SKM-1 treated with dmso at 0.1 percent for 144 hours (cell line): ENCODE data around the gene DRAM1.
"Not testable (repeated sequence)": the region's sequence is repeated elsewhere in the genome, so short reads cannot be mapped to it uniquely, and the experiment has no call there.

ENCODE experiments used
- DNase-seq: peaks from one replicate; lab custom pipeline; 2025; ENCODE audit not compliant: unreplicated experiment; lab: John Stamatoyannopoulos, UW

DRAM1 gene

DNA sequence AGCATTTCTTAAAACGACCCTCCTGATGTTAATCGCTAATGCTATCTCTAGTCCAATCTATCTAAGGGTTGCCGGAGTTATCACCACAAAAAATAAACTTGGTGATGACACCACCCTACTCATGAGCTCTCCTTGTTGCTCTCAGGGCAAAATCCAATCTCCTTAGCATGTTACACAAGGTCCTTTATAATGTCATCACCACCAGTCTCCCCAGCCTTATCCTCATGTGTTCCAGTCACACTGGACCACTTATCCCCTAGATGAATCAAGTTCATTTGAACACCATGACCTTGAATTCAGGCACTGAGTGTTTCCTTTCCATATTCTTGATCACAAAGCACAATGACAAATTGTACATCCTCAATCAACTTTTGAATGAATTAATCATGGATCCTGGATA lies 19.0 kb upstream of the DRAM1 start:
- no peak for DNase-seq

DNA sequence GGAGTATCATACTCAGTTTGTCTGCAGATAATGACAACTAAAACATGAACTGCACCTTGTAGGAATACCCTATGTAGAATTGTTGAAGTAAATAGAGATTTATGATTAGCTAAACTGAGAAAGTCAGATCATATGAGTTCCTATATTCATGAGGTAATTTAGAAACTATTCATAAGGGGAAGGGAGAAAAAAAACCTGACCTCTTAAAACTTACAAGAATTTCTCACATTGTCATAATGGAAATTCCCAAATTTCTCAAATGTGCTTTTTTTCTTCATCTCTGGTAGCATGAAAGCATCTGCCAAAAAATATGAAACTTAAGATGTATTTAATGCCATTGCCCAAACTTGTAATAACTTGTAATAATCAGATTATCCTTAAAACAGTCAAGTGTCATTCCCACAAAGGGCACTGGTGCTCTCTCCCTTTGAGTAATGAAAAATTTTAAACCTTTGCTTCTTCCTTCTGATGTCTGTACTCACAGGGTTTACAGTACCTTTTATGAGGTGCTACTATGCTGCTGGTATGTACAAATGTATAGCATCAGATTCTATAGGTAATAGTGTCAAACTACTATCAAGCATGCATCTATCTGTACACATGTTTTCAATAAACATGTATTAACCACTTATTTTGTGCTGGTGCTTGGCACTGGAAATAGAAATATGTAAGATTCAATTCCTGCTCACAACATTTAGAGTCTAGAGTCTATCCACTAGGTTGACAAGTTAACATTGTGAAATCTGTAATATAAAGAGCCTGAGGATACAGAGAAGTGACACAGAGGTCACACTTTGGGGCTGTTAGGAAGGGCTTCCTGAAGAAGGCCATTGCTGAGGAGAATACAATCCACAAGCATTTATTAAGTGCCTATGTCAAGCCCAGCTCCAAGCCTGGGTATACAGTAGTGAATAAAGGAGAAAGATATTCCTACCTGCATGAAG lies 17.4 kb upstream of the DRAM1 start:
- no peak for DNase-seq

DNA sequence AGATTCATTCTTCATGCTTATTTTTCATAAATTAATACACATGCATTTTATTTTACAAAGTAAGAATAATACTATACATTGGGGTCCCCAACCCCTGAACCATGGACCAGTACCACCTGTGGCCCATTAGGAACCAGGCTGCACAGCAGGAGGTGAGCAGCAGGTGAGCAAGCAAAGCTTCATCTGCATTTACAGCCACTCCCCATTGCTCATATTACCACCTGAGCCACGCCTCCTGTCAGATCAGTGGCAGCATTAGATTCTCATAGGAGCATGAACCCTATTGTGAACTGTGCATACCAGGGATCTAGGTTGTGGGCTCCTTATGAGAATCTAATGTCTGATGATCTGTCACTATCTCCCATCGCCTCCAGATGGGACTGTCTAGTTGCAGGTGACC lies 15.7 kb upstream of the DRAM1 start:
- DNase-seq = not testable (repeated sequence)

DNA sequence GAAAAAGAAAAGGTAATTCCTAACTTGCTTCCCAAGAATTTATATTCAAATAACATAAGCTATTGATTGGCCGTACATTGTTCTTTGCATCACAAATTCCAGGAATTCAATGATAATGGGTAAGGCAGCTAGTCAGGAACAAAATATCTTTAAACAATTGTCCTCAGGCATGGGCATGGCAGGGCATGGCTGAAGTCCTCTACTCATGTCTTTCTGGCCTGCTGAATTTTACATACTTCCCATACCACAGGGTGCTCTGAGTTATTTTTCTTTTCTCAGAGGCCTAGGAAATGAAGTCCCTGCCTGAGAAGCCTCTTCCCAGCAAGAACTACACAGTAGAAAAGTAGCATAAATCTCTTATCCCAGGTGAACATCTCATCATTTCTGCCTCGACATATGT lies 15.1 kb upstream of the DRAM1 start:
- no peak for DNase-seq

DNA sequence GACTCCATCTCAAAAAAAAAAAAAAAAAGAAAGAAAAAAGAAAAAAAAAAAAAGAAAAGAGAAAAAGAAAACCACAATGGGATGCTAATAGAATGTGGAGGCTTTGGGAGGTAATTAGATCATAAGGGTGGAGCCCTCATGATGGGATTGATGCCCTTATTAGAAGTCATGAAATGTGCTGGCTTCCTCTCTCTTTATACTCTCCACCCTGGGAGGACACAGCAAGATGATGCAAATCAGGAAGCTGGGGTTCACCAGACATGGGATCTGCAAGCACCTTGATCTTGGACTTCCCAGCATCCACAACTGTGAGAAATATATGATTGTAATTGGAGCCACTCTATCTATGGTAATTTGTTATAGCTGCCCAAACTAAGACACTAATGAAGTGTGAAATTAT lies 13.4 kb upstream of the DRAM1 start:
- DNase-seq = no peak

DNA sequence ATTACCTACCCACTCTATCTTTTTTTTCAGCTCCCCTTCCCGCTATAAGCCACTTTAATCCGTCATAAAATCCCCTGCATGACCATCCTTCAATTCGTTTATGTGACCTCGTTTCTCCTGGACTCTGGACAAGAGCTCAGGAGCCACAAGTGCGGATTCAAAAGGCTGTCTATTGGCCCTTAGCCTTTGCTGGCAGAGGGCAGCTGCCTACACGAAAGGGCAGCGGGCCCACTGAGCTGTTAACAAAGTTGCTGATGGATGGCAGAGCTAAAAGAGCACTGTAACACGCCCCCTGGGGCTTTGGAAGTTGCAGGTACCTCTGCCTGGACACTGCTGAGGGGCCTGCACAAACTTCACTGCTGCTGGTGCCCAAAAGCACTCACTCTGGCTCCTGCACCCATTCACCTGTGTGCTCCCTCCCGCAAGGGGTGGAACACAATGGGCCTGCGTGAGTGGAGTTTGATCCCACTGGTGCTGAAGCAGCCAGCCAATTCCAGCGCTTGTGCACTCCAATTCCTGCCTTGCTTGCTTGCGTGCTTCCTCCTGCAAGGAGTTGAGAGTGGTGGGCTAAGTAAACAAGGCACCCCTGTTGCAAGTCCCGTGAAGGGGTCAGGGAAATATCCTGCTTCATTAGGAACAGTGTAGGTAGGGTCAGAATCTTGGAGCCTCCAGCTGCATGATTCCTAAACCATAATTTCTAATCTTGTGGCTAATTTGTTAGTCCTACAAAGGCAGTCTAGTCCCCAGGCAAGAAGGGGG lies 10.6 kb upstream of the DRAM1 start:
- no peak for DNase-seq

DNA sequence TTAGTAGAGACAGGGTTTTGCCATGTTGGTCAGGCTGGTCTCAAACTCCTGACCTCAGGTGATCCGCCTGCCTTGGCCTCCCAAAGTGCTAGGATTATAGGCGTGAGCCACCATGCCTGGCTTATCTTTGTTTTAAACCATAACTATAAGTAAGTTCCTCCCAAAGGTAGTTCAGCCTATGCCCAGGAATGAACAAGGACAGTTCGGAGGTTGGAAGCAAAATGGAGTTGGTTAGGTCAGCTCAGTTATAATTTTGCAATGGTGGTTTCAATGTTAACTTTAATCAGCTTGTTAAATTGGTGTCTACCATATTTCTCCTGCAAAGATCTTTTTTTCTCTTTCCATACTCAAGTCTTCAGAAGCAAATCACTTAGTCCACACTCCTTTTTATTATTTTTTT lies 9.8 kb upstream of the DRAM1 start:
- DNase-seq = not testable (repeated sequence)

DNA sequence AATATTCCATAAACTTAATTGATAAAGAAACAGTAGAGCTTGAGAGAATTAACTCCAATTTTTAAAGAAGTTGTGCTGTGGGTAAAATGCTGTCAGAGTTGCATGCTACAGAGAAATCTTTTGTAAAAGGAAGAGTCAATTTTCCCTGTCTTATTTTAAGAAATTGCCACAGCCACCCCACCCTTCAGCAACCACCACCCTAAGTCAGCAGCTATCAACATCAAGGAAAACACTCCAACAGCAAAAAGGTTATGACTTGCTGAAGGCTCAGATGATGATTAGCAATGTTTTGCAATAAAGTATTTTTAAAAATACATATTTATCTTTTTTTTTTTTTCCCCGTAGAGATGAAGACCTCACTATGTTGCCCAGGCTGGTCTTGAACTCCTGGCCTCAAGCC lies 6.5 kb upstream of the DRAM1 start:
- no peak for DNase-seq

DNA sequence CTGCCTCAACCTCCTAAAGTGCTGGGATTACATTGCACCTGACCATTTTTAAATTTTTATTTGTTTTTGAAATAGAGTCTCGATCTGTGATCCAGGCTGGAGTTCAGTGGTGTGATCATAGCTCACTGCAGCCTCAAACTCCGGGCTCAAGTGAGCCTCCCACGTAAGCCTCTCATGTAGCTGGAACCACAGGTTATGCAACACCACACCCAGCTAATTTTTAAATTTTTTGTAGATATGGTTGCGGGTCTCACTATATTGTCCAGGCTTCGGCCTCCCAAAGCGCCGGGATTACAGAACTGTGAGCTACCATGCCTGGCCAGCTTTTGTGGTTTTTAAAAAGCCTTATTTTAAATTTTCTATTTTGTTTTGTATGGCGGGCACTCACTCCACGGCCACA lies 2.2 kb upstream of the DRAM1 start:
- no peak for DNase-seq

DNA sequence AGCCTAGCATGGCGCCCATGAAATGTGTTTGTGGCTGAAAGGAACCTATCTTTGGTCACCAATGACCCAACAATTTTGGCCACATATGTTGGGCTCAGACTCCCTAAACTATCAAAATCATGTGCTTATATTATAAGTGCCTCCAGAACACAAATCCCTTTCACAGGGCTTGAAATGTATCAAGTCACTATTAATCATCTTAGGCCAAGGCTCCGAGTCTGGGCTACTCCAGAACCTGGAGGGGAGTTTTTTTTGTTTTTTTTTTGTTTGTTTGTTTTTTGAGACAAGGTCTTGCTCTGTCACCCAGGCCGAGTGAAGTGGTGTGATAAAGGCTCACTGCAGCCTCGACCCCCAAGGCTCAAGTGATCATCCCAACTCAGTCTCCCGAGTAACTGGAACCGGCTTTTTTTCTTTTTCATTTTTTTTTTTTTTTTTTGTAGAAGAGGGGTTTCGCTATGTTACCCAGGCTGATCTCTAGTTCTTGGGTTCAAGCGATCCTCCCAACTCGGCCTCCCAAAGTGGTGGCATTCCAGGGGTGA lies 989 bp upstream of the DRAM1 start:
- no peak for DNase-seq

DNA sequence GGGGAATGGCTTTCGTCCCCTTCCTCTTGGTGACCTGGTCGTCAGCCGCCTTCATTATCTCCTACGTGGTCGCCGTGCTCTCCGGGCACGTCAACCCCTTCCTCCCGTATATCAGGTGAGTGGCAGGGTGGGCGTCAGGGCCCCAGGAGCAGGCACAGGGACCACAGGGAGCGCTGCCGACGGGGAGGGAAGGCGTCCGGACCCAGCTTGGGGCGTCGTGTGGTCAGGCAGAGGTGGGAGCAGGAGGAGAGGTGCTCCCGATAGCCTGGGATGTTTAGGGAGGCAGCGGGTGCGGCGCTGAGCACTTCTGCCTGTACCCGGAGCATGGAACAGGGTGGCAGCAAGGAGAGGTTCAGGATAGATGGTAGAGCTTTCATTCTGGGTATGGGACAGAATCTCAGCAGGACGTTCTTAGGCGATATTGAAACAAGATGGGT lies 444 bp downstream of the DRAM1 start:
- no peak for DNase-seq

DNA sequence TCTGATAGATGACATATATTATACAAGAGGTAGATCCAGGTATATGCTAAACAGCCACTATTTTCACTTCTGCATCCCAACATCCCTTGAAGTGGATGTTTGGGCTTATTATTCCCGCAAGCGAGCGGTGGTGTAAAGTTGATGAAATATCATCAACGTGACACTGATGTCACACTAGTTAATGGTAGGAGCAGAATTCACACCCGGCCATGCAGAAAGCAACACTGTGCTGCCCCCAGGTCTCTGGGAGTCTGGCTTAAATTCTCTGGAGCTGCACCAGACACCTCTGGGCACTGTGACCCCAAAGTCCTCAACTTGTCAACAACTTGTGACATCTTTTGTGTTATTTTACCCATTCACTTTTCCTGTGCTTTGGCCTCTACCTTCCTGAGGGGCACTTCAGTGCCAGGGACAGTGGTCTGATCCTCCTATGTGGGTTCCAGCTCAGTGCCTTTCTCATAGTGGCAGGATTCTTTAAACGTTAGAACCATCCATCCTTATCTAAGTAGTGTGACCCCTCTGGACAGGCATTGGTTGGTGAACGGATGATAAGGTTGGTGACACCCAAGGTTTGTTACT lies 952 bp downstream of the DRAM1 start:
- no peak for DNase-seq

DNA sequence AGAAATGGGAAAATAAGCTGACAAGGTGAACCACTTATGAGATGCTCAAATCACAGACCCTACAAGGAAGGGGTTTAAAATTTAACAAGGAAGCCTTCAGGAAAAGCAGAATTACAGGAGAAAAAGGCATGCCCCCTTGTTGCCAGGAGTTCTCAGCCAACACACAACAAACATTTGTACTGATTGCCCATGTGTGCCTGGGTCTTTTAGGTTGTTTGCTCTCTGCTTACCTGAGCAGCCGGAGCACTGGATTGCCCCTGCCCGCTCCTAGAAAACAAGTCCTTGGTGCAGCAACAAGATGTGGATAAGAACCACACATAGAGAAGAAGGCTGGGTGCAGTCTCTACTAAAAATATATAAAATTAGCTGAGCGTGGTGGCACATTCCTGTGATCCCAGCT lies 3.4 kb downstream of the DRAM1 start:
- no peak for DNase-seq

DNA sequence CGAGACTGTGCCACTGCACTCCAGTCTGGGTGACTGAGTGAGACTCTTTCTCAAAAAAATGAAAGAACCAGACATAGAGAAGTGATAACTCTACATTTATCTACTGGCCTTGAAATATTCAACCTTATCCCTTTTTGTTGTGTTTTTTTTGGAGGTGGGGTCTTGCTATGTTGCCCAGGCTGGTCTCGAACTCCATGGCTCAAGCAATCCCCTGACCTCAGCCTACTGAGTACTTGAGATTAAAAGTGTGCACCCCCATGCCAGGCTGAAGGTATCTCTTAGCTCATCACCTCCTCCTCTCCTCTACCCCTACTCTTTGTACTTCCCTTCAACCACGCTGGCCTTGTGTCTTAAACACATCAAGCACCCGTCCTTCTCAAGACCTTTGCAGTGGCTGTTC lies 3.8 kb downstream of the DRAM1 start:
- no peak for DNase-seq

DNA sequence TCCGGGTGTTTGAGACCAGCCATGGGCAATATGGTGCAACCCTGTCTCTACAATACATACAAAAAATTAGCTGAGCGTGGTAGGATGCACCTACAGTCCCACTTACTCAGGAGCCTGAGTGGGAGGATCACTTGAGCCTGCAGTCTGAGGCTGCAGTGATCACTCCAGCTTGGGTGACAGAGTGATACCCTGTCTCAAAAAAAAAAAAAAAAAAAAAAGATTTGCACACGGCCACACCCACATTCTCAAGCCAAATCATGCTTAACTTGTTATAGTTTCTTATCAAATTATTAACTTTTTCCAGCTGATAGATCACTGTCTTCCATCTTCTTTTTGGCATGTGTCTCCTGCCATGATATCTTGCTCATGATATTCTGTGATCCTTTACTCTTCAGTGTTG lies 6.8 kb downstream of the DRAM1 start:
- no peak for DNase-seq

DNA sequence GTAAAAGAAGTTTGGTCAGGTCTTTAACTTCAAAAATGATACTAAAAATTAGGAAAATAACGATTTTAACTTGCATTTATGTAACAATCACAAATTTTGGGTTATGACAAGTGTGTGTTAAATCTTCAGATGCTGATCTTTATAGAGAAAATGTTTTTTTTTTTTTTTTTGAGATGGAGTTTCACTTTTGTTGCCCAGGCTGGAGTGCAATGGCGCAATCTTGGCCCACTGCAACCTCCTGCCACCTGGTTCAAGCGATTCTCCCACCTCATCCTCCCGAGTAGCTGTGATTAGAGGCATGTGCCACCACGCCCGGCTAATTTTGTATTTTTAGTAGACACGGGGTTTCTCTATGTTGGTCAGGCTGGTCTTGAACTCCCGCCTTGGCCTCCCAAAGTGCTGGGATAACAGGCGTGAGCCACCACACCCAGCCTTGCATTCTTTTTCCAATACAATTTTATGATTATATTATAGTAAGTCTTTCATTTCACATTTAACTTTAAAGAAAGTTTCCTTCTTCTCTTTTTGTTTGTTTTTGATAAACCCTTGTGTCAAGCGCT lies 7.5 kb downstream of the DRAM1 start:
- not testable (repeated sequence) for DNase-seq

DNA sequence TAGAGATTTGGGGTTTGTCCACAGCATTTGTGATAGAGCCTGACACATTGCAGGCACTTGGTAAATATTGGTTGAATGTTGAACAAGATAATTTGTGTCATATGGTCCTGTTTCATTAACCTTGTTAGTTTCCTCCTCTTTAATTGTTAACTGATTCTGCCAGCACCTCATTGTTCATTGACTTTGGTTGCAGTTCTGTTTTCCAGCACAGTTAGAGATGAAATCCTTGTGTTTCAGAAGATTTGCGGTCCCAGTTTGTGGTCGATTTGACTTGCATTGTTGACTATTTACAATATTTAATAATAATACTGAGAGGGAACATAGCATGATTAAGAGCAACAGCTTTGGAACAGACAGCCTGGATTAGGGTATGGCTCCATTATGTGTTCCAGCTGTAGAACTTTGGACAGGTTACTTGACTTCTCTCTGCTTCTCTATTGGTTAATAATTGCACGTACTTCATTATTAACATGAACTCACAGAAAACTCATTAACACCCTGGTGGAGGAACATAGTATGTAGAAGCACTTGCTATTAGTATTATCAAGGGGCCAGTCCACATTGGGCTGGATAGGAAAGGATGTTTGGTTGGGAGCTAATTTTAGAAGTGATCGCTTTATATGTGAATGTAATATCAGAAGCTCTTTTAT lies 8.7 kb downstream of the DRAM1 start:
- no peak for DNase-seq

DNA sequence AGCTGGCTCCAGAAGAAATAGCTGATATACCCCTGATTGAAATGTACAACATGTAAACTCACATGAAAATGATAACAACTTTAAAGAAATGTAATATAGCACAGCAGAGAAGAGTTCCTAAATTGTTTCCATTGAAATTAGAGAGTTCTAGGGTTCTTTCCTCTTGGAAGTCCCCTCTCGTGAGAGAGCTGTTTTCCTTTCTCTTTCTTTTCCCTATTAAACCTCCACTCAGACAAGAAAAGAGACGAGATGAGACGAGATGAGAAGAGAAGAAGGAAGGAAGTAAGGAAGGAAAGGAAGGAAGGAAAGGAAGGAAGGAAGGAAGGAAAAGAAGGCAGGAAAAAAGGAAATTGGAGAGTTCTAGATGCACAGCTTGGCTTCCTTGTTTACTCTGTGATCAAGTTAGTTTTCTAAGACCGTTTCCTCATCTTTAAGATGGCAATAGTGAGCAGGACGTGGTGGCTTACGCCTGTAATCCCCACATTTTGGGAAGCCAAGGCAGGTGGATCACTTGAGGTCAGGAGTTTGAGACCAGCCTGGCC lies 11.9 kb downstream of the DRAM1 start:
- DNase-seq = no peak

DNA sequence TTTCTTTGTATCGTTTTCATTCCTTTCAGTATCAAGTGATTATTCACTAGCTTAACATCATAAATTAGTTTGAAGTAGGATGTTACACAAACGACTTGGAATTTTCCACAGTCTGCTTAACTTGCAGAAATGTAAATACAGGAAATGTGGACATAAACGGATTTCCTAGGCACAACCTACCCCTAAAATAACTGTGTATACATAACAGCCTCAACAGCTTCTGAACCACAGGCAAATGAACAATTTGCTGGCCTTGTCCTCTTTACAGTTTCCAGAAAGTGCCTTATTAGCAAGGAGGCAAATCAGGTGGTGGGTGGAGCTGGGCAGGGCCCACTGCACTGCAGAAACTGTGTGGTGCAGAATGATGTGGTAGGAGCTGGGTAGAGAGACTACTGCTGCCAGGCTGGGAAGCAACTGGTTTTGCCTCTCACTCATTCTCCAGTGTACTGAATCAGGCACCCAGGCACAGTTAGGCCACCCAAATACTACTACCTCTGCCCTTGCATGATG lies 14.1 kb downstream of the DRAM1 start:
- peak; percentile 52 for DNase-seq

DNA sequence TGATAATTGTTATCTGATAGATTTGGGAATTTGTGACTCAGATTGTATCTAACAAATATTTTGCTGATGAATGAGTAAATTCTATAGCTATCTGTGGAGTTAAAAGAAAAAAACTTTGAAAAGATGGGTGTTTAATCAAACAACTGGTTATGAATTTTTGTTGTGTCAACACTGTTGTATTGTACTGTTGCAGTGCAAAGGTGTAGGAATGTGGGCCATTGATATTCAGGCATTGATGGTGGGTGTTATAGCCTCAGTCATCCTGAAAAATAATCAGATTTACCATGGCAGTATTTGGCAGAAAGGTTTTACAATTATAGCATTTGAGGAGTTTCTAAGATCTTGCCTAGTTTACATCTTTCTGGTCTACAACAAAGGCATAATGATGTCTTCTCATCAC lies 15.4 kb downstream of the DRAM1 start:
- no peak for DNase-seq
